ENCODE data around the gene APMAP. TPM values are rescaled to one million over a fixed set of nuclear protein-coding genes. Genes with fewer than 3 reads are reported as not detected.

The APMAP gene
- total RNA-seq, 2 experiments from 2014 or later = 9.5 to 11.3 TPM

DNA sequence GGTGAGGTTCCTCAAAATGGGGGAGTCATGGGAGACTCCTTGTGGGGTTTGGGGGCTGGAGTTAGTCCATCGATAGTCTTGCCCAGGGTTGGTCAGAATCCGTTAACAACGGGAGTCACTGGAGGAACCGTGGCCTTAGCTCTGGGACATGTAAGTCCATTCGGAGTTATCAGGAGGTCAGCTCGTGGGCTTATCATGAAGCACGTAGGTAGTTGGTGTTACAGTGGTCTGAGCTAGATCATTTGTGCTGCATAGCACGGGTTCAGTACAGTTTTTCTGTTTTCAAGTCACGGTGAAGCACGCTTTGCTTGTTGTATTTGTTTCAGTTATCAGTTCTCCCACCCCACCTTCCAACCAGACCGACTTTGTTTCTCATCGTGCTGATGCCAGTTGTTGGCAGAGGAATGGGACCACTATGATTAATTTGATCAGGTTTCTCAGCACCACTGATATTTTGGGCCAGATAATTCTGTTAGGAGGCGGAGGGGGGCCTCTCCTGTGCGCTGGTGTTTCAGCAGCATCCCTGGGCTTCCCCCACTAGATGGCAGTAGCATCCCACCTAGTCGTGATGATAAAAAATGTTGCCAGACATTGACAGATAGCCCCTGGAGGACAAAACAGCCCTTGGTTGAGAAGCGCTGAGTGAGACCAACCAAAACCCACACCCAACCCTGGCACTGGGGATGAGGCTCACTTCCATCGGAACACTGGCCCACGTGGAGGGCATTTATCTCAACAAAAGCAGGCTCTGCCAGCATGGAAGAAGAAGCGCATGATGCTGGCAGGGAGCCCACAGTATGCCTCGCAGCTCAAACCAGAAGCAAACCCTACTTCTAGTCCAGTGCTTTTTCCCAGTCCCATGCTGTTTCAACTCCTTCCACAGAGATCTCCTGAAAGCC lies 2.2 kb upstream of the APMAP start:
- peaks cover 34% of the 10 kb centered on the region for H3K4me1 ChIP-seq (ENCODE audit: insufficient read depth, low read length)
- Mint-ChIP-seq H3K27me3 (no peaks in the 10 kb centered on the region), H3K4me3 (peak overlapping the region; percentile 79), H3K4me1 (ENCODE audit: low read depth) (peaks cover 55% of the 10 kb centered on the region), H3K36me3 (ENCODE audit: low read depth) (peaks cover 7% of the 10 kb centered on the region), H3K9me3 (no peaks in the 10 kb centered on the region), H3K27ac (peak overlapping the region; percentile 99)
- DNase-seq (peak; percentile 75 to 91 (median 82)), ATAC-seq (ENCODE audit: poor library complexity) (peak; percentile 40)
- no peaks in the 10 kb centered on the region for H3K36me3 ChIP-seq (ENCODE audit: insufficient read depth, low read length)
- no peak overlapping the region for H3K4me3 ChIP-seq (ENCODE audit: low read length)
- ChIA-PET CTCF (interaction anchor here (1.1 to 3.7 kb wide), 6 partner anchors 11 to 404 kb away, joined by 3 to 33 read pairs (median 5); partner anchors contain the start of gene ACSS1), POLR2A (interaction anchor here (1.0 to 7.0 kb wide), 5 partner anchors 59 to 200 kb away, joined by 3 to 77 read pairs (median 7); partner anchors contain the start of genes ACSS1 and ENTPD6)
- no peaks in the 10 kb centered on the region for H3K27me3 ChIP-seq (ENCODE audit: control insufficient read depth in 1 of 2, insufficient read depth in 2 of 2, low read length in 2 of 2)
- TF ChIP-seq, protein P1, sequence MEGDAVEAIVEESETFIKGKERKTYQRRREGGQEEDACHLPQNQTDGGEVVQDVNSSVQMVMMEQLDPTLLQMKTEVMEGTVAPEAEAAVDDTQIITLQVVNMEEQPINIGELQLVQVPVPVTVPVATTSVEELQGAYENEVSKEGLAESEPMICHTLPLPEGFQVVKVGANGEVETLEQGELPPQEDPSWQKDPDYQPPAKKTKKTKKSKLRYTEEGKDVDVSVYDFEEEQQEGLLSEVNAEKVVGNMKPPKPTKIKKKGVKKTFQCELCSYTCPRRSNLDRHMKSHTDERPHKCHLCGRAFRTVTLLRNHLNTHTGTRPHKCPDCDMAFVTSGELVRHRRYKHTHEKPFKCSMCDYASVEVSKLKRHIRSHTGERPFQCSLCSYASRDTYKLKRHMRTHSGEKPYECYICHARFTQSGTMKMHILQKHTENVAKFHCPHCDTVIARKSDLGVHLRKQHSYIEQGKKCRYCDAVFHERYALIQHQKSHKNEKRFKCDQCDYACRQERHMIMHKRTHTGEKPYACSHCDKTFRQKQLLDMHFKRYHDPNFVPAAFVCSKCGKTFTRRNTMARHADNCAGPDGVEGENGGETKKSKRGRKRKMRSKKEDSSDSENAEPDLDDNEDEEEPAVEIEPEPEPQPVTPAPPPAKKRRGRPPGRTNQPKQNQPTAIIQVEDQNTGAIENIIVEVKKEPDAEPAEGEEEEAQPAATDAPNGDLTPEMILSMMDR (IDR thresholded peaks at IDR 0.05) = peak; percentile 94
- H3K9me3 ChIP-seq (ENCODE audit: control insufficient read depth in 1 of 2, insufficient read depth in 1 of 2, low read length in 2 of 2) = no peaks in the 10 kb centered on the region
- H3K27ac ChIP-seq (ENCODE audit: low read depth in 1 of 2, low read length in 2 of 2) = no peak overlapping the region
- intact Hi-C loops (cut with DNase I, micrococcal nuclease) = loop anchor here (1.0 to 10.0 kb wide), 10 partner anchors 71 to 1642 kb away; partner anchors contain the start of genes ENTPD6 (in 1 of the 2), NAPB (in 1 of the 2), NXT1 (in 1 of the 2) and PYGB (in 1 of the 2)

DNA sequence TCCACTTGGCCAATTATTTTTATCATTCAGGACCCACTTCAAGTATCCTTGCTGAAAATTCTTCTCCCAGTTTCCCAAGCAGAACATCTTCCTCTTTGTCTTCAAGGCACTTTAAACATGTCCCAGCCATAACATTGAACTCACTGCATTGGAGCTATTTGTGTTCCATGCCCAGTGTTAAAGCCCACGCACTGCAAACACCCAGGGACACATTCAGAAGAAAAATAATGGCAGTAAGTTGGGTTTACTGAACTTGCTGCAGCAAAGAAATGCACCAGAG lies 1.6 kb upstream of the APMAP start:
- TF ChIP-seq, protein P1 (IDR thresholded peaks at IDR 0.05) = no peak
- POLR2A ChIA-PET = interaction anchor here (1.0 to 7.0 kb wide), 7 partner anchors 60 to 201 kb away, joined by 3 to 77 read pairs (median 7); partner anchors contain the start of genes ACSS1 and ENTPD6
- peaks cover 7% of the 10 kb centered on the region for H3K36me3 Mint-ChIP-seq (ENCODE audit: low read depth)
- peak overlapping the region; percentile 62 for H3K4me3 Mint-ChIP-seq
- H3K27ac ChIP-seq (ENCODE audit: low read depth in 1 of 2, low read length in 2 of 2) = no peak overlapping the region
- peaks cover 6% of the 10 kb centered on the region for H3K36me3 ChIP-seq (ENCODE audit: insufficient read depth, low read length)
- H3K4me1 Mint-ChIP-seq (ENCODE audit: low read depth) = peaks cover 59% of the 10 kb centered on the region
- H3K9me3 Mint-ChIP-seq = no peaks in the 10 kb centered on the region
- no peaks in the 10 kb centered on the region for H3K9me3 ChIP-seq (ENCODE audit: control insufficient read depth in 1 of 2, insufficient read depth in 1 of 2, low read length in 2 of 2)
- intact Hi-C loops (cut with DNase I, micrococcal nuclease) = loop anchor here (2.0 to 10.0 kb wide), 8 partner anchors 185 to 1642 kb away; partner anchors contain the start of genes ENTPD6 (in 1 of the 2), NAPB (in 1 of the 2), NXT1 (in 1 of the 2) and PYGB (in 1 of the 2)
- no peak overlapping the region for H3K4me3 ChIP-seq (ENCODE audit: low read length)
- H3K27ac Mint-ChIP-seq = peak overlapping the region; percentile 99
- H3K4me1 ChIP-seq (ENCODE audit: insufficient read depth, low read length) = peaks cover 36% of the 10 kb centered on the region
- ATAC-seq (ENCODE audit: poor library complexity) (no peak), DNase-seq (no peak)
- H3K27me3 Mint-ChIP-seq = no peaks in the 10 kb centered on the region
- H3K27me3 ChIP-seq (ENCODE audit: control insufficient read depth in 1 of 2, insufficient read depth in 2 of 2, low read length in 2 of 2) = no peaks in the 10 kb centered on the region
- CTCF ChIA-PET = interaction anchor here (0.6 to 3.7 kb wide), 6 partner anchors 44 to 405 kb away, joined by 3 to 33 read pairs (median 5); partner anchors contain the start of gene ACSS1

DNA sequence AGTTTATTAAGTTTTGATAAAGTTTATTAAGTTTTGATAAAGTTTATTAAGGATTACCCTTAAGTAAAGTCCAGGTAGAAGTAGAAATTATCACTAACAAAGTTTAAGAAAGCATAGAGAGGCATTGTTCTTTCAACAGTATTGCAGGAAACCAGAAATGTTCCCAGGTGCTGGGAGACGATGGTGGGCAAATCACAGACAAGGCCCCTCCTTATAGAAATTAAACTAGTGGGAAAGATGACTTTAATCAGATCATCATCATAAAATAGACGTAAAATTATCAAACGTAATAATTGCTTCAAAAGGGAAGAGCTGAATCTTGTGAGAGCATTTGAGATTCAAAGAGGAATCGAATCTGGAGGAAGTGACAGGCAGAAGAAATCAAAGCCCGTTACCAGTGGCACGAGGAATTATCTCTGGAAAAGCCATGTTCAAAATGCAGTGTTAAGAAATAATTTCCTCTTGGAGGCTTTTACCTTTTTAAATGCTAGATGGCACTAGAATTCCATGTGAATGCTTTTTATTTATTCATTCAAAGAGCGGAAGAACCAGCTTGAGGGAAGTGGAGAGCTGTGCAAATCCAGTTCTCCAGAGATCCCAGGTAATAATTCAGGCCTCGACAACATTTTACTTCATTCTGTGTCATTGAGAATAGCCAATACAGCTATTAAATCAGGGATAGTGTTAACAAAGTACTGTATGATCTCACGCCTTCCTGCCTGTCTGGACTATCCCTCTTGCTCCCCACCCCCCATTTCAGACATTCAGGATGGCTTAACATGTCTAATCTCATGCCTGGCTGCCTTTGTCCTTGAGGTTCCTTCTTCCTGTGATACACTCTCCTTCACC lies 1.0 kb upstream of the APMAP start:
- POLR2A ChIA-PET = interaction anchor here (0.6 to 7.0 kb wide), 11 partner anchors 17 to 257 kb away, joined by 3 to 77 read pairs (median 5); partner anchors contain the start of genes ACSS1 and ENTPD6
- Histone ChIP-seq H3K36me3 (ENCODE audit: insufficient read depth, low read length) (peaks cover 8% of the 10 kb centered on the region), H3K4me3 (ENCODE audit: low read length) (peak overlapping the region; percentile 87), H3K27me3 (ENCODE audit: control insufficient read depth in 1 of 2, insufficient read depth in 2 of 2, low read length in 2 of 2) (no peaks in the 10 kb centered on the region), H3K9me3 (ENCODE audit: control insufficient read depth in 1 of 2, insufficient read depth in 1 of 2, low read length in 2 of 2) (no peaks in the 10 kb centered on the region), H3K27ac (ENCODE audit: low read depth in 1 of 2, low read length in 2 of 2) (peak overlapping the region; percentile 90 to 97), H3K4me1 (ENCODE audit: insufficient read depth, low read length) (peaks cover 38% of the 10 kb centered on the region)
- CTCF ChIA-PET = interaction anchor here (0.6 to 3.7 kb wide), 7 partner anchors 44 to 405 kb away, joined by 3 to 33 read pairs (median 3); partner anchors contain the start of gene ACSS1
- H3K9me3 Mint-ChIP-seq = no peaks in the 10 kb centered on the region
- TF ChIP-seq, protein P1 (IDR thresholded peaks at IDR 0.05) = peak; percentile 18
- peak in 1 of 14 experiments; percentile 14 for DNase-seq
- peaks cover 7% of the 10 kb centered on the region for H3K36me3 Mint-ChIP-seq (ENCODE audit: low read depth)
- H3K27ac Mint-ChIP-seq = peak overlapping the region; percentile 99
- no peak for ATAC-seq (ENCODE audit: poor library complexity)
- intact Hi-C loops (cut with DNase I, micrococcal nuclease) = loop anchor here (2.0 to 10.0 kb wide), 9 partner anchors 185 to 1641 kb away; partner anchors contain the start of genes ENTPD6 (in 1 of the 2), NAPB (in 1 of the 2), NXT1 (in 1 of the 2) and PYGB (in 1 of the 2)
- peaks cover 64% of the 10 kb centered on the region for H3K4me1 Mint-ChIP-seq (ENCODE audit: low read depth)
- no peaks in the 10 kb centered on the region for H3K27me3 Mint-ChIP-seq
- H3K4me3 Mint-ChIP-seq = peak overlapping the region; percentile 96
